Spleen (tissue), 11 donors: ENCODE data around the gene PRM3. TPM values are rescaled to one million over a fixed set of nuclear protein-coding genes. Genes with fewer than 3 reads are reported as not detected.

Experiments used
- DNase-seq: peaks from one replicate; pipeline ENCODE4 v3.0.0-alpha.2; 2020
- H3K27ac ChIP-seq, 8 donors: fragments of 200-600 bp; sonication (generic) in 7 of 8; 1 replicate in 4 of 8; 2 replicates in 4 of 8; pipeline versions ENCODE4 v1.5.0 to v1.8.0; 2016 to 2021; ENCODE audit warnings: inconsistent platforms in 4 of 8, mild to moderate bottlenecking in 4 of 8, moderate library complexity in 1 of 8
- H3K27me3 ChIP-seq, 7 donors: fragments of 200-600 bp; sonication (generic) in 6 of 7; replicated peaks in 1 of 7; 1 replicate in 4 of 7; 2 replicates in 3 of 7; pipeline versions ENCODE4 v1.5.0 to v1.8.0; 2016 to 2021; ENCODE audit warnings: inconsistent platforms in 3 of 7, mild to moderate bottlenecking in 1 of 7
- H3K36me3 ChIP-seq, 6 donors: fragments of 200-600 bp; sonication (generic) in 5 of 6; 1 replicate in 4 of 6; 2 replicates in 2 of 6; pipeline versions ENCODE4 v1.5.0 to v1.8.0; 2016 to 2021; ENCODE audit warnings: inconsistent platforms in 2 of 6
- H3K4me1 ChIP-seq, 6 donors: fragments of 200-600 bp; sonication (generic) in 5 of 6; 1 replicate in 3 of 6; 2 replicates in 3 of 6; pipeline versions ENCODE4 v1.5.0 to v1.8.0; 2016 to 2021; ENCODE audit warnings: inconsistent platforms in 3 of 6
- H3K4me3 ChIP-seq, 8 donors: fragments of 200-600 bp; sonication (generic) in 7 of 8; 1 replicate in 4 of 8; 2 replicates in 4 of 8; pipeline versions ENCODE4 v1.5.0 to v1.8.0; 2016 to 2021; ENCODE audit warnings: inconsistent platforms in 4 of 8, mild to moderate bottlenecking in 4 of 8, moderate library complexity in 2 of 8
- H3K9me3 ChIP-seq, 8 donors: fragments of 200-600 bp; sonication (generic) in 7 of 8; 1 replicate in 4 of 8; 2 replicates in 4 of 8; pipeline versions ENCODE4 v1.5.0 to v1.8.0; 2016 to 2021; ENCODE audit warnings: inconsistent platforms in 4 of 8
- CTCF ChIP-seq, 11 experiments: fragments of 200-600 bp in 7 of 11; fragments of 450-650 bp in 4 of 11; sonication (generic) in 4 of 11; IDR thresholded peaks in 8 of 11; conservative IDR thresholded peaks in 3 of 11; 1 replicate in 7 of 11; 2 replicates in 4 of 11; pipeline versions ENCODE4 v1.4.0 to v1.8.0; 2016 to 2021; ENCODE audit warnings: antibody characterized with exemption in 11 of 11, inconsistent platforms in 4 of 11, mild to moderate bottlenecking in 1 of 11
- POLR2A ChIP-seq, 3 donors: fragments of 450-650 bp; IDR thresholded peaks; one replicate each; pipeline ENCODE4 v1.5.1; 2017; ENCODE audit warnings: antibody characterized with exemption in 3 of 3, mild to moderate bottlenecking in 1 of 3
- POLR2AphosphoS5 ChIP-seq, 3 donors: sonication (generic); formaldehyde crosslinking; IDR thresholded peaks; one replicate each; pipeline ENCODE4 v1.5.1; 2017; ENCODE audit warnings: antibody characterized with exemption in 3 of 3
- WGBS, 5 donors: extraction: QIAGEN DNeasy Blood & Tissue Kit in 3 of 5; methylation state at CpG; one replicate each; pipeline versions ENCODE4 v1.1.5 to v1.1.7; 2013 to 2018; 5-methylcytosine and 5-hydroxymethylcytosine counted together
- intact Hi-C: fragments of 100-400 bp; cut with DNase I; formaldehyde crosslinking; loops from one replicate; pipeline ENCODE4 v1.15.0; 2023; ENCODE audit warnings: low total_unique reads
- polyA plus RNA-seq, 3 donors: library from polyadenylated mRNA; stranded (reverse); fragments of 200-250 nt; gene quantifications; one replicate each; pipeline ENCODE4 v1.2.1, GENCODE V29; 2013
- total RNA-seq, 7 donors: library from RNA; depleted of rRNA in 3 of 7; stranded (reverse); fragments of >200 nt in 3 of 7; fragmentation: NEBNext Ultra II Directional in 4 of 7; extraction: Animal tissue kit (Norgen Biotek cat#: 25700) in 4 of 7; gene quantifications; one replicate each; pipeline versions ENCODE4 v1.1.0 to v1.2.1, GENCODE V29; 2016 to 2021
- donor health status: healthy with polysubstance abuse.
- donor health status: DM: no; HTN: no; CAD: no; lungs with moderate emphysema.
- donor health status: DM: no; HTN: no; CAD: no.
- donor health status: Bipolar disorder and iron deficiency.
- donor health status: healthy.
- donor health status: DM: no; HTN: no; CAD: no.
- donor health status: DM: yes; HTN: yes; CAD: no.

Gene PRM3
- total and polyA plus RNA-seq, 10 donors, result not detected

- no peaks in the 10 kb centered on the region for H3K36me3 ChIP-seq
- peaks cover 0 to 9% (median 0%) of the 10 kb centered on the region in 6 donors for H3K4me1 ChIP-seq
- no peak for TF ChIP-seq POLR2AphosphoS5 (IDR thresholded peaks at IDR 0.05)
- TF ChIP-seq CTCF (IDR thresholded peaks at IDR 0.05 in 8 of 11, conservative IDR thresholded peaks at IDR 0.05 in 3 of 11), result no peak
- no peak for TF ChIP-seq POLR2A (IDR thresholded peaks at IDR 0.05)
- H3K4me3 ChIP-seq, result no peak within 1 kb of the TSS
- intact Hi-C loops, result no loop called here
- no peaks in the 10 kb centered on the region for H3K9me3 ChIP-seq
- no peaks in the 10 kb centered on the region for H3K27me3 ChIP-seq
- 88 to 98% (median 95%) methylated on average over 20 to 26 of the region's 26 CpGs for WGBS, 5 donors
- H3K27ac ChIP-seq, result no peak within 1 kb of the TSS
- no peak for DNase-seq
Observed at GRCh38 chr16:11276143-11276895, 2.9 kb upstream of the PRM3 start, which contains the start of gene PRM2. Gene PRM2 (minus strand): TSS chr16:11276480. CDS start chr16:11276370, 110 bp downstream.

- Histone ChIP-seq H3K4me3 (no peak overlapping the region), H3K27me3 (no peaks in the 10 kb centered on the region), H3K9me3 (no peaks in the 10 kb centered on the region), H3K4me1 (peaks cover 0 to 9% (median 0%) of the 10 kb centered on the region in 6 donors), H3K36me3 (no peaks in the 10 kb centered on the region), H3K27ac (no peak overlapping the region)
- WGBS, 5 donors, result 89 to 93% (median 92%) methylated on average over 5 to 7 of the region's 7 CpGs
- intact Hi-C loops, result no loop called here
- TF ChIP-seq POLR2A (IDR thresholded peaks at IDR 0.05) (no peak), POLR2AphosphoS5 (IDR thresholded peaks at IDR 0.05) (no peak), CTCF (IDR thresholded peaks at IDR 0.05 in 8 of 11, conservative IDR thresholded peaks at IDR 0.05 in 3 of 11) (no peak)
- no peak for DNase-seq
Observed at GRCh38 chr16:11274964-11275363, 1.5 kb upstream of the PRM3 start.

- TF ChIP-seq POLR2A (IDR thresholded peaks at IDR 0.05) (no peak), POLR2AphosphoS5 (IDR thresholded peaks at IDR 0.05) (no peak), CTCF (IDR thresholded peaks at IDR 0.05 in 8 of 11, conservative IDR thresholded peaks at IDR 0.05 in 3 of 11) (no peak)
- H3K9me3 ChIP-seq, result no peaks in the 10 kb centered on the region
- no peak overlapping the region for H3K4me3 ChIP-seq
- H3K27ac ChIP-seq, result no peak overlapping the region
- no peaks in the 10 kb centered on the region for H3K27me3 ChIP-seq
- intact Hi-C loops, result no loop called here
- H3K36me3 ChIP-seq, result no peaks in the 10 kb centered on the region
- DNase-seq, result no peak
- peaks cover 0 to 2% (median 0%) of the 10 kb centered on the region in 6 donors for H3K4me1 ChIP-seq
- WGBS, 5 donors, result 61 to 86% (median 81%) methylated on average over 2 to 3 of the region's 3 CpGs
Observed at GRCh38 chr16:11273721-11274324, 394 bp upstream of the PRM3 start.

- no peaks in the 10 kb centered on the region for H3K4me1 ChIP-seq
- no peaks in the 10 kb centered on the region for H3K27me3 ChIP-seq
- no peak for TF ChIP-seq POLR2A (IDR thresholded peaks at IDR 0.05)
- TF ChIP-seq POLR2AphosphoS5 (IDR thresholded peaks at IDR 0.05), result no peak
- TF ChIP-seq CTCF (IDR thresholded peaks at IDR 0.05 in 8 of 11, conservative IDR thresholded peaks at IDR 0.05 in 3 of 11), result no peak
- H3K9me3 ChIP-seq, result no peaks in the 10 kb centered on the region
- DNase-seq, result no peak
- WGBS, 5 donors, result 83 to 94% (median 91%) methylated on average over 6 of the region's 6 CpGs
- H3K4me3 ChIP-seq, result no peak overlapping the region
- no peaks in the 10 kb centered on the region for H3K36me3 ChIP-seq
- intact Hi-C loops, result no loop called here
- no peak overlapping the region for H3K27ac ChIP-seq
Observed at GRCh38 chr16:11272484-11272883, 945 bp downstream of the PRM3 start.
